GM21381 (cell line): ENCODE results near the gene LGALS9C.
"Not testable (repeated sequence)": the region's sequence is repeated elsewhere in the genome, so short reads cannot be mapped to it uniquely, and the experiment has no call there.

Experiments
- ATAC-seq: cut with Tn5 transposase; IDR thresholded peaks from one replicate; pipeline ENCODE4 v1.9.1; 2021; ENCODE audit warnings: mild to moderate bottlenecking, moderate library complexity; ENCODE audit not compliant: unreplicated experiment

LGALS9C gene

GRCh38 chr17:18527354-18527753 is 50.8 kb downstream of the LGALS9C start:
- not testable (repeated sequence) for ATAC-seq

- not testable (repeated sequence) for ATAC-seq
Observed at GRCh38 chr17:18528435-18528834, 51.8 kb downstream of the LGALS9C start.

GRCh38 chr17:18528899-18529500 is 52.4 kb downstream of the LGALS9C start:
- ATAC-seq = not testable (repeated sequence)

- ATAC-seq = not testable (repeated sequence)
Observed at GRCh38 chr17:18530405-18530804, 53.8 kb downstream of the LGALS9C start.

- ATAC-seq = not testable (repeated sequence)
Observed at GRCh38 chr17:18542234-18542633, 65.6 kb downstream of the LGALS9C start.

- not testable (repeated sequence) for ATAC-seq
Observed at GRCh38 chr17:18542907-18543306, 66.3 kb downstream of the LGALS9C start.
